WERI-Rb-1 (cell line): ENCODE results near the gene MYRIP.

ENCODE experiments used
- DNase-seq: peaks from one replicate; pipeline ENCODE4 v3.0.0-alpha.2; 2020
- H3K27ac ChIP-seq: fragments of 250-450 bp; sonication (Bioruptor Pico); 2 replicates; pipeline ENCODE4 v1.5.1; 2020; ENCODE audit warnings: mild to moderate bottlenecking, moderate library complexity
- H3K27me3 ChIP-seq: fragments of 250-450 bp; sonication (Bioruptor Pico); 2 replicates; pipeline ENCODE4 v1.5.1; 2021; ENCODE audit warnings: mild to moderate bottlenecking, low read depth, moderate library complexity; ENCODE audit not compliant: insufficient read depth, severe bottlenecking
- H3K36me3 ChIP-seq: fragments of 250-450 bp; sonication (Bioruptor Pico); 2 replicates; pipeline ENCODE4 v1.5.1; 2020; ENCODE audit warnings: mild to moderate bottlenecking, moderate library complexity
- H3K4me3 ChIP-seq: 2 replicates; pipeline ENCODE4 v1.5.1; 2011; ENCODE audit warnings: low read depth, mild to moderate bottlenecking, control low read depth, low read length
- H3K9me3 ChIP-seq: fragments of 250-450 bp; sonication (Bioruptor Pico); 2 replicates; pipeline ENCODE4 v1.5.1; 2021; ENCODE audit warnings: mild to moderate bottlenecking, moderate library complexity; ENCODE audit not compliant: severe bottlenecking
- CTCF ChIP-seq: IDR thresholded peaks from 2 replicates; pipeline ENCODE4 v1.5.1; 2011; ENCODE audit warnings: low read depth, mild to moderate bottlenecking, control low read depth, inconsistent platforms, low read length

Gene MYRIP

GRCh38 chr3:39869890-39870289, 60.5 kb downstream of the MYRIP start:
- no peak for TF ChIP-seq CTCF

GRCh38 chr3:39870706-39871105, 61.3 kb downstream of the MYRIP start:
- Histone ChIP-seq H3K4me3 (no peak overlapping the region), H3K36me3 (no peaks in the 10 kb centered on the region), H3K27me3 (no peaks in the 10 kb centered on the region), H3K9me3 (no peaks in the 10 kb centered on the region), H3K27ac (no peak overlapping the region)
- DNase-seq = no peak
- TF ChIP-seq CTCF = no peak

More at GRCh38 chr3:39869890-39870289, 60.5 kb downstream of the MYRIP start:
- Histone ChIP-seq H3K27me3 (no peaks in the 10 kb centered on the region), H3K27ac (no peak overlapping the region), H3K36me3 (no peaks in the 10 kb centered on the region), H3K4me3 (no peak overlapping the region), H3K9me3 (no peaks in the 10 kb centered on the region)
- DNase-seq = no peak

- no peak for TF ChIP-seq CTCF
- Histone ChIP-seq H3K9me3 (no peaks in the 10 kb centered on the region), H3K36me3 (no peaks in the 10 kb centered on the region), H3K27me3 (no peaks in the 10 kb centered on the region), H3K4me3 (no peak overlapping the region), H3K27ac (no peak overlapping the region)
- no peak for DNase-seq
Measured at GRCh38 chr3:39879581-39879980, 70.2 kb downstream of the MYRIP start.

GRCh38 chr3:39882111-39882510, 72.7 kb downstream of the MYRIP start:
- no peak for TF ChIP-seq CTCF
- Histone ChIP-seq H3K27ac (no peak overlapping the region), H3K4me3 (no peak overlapping the region), H3K36me3 (no peaks in the 10 kb centered on the region), H3K9me3 (no peaks in the 10 kb centered on the region), H3K27me3 (no peaks in the 10 kb centered on the region)
- no peak for DNase-seq

- Histone ChIP-seq H3K36me3 (no peaks in the 10 kb centered on the region), H3K4me3 (no peak overlapping the region), H3K9me3 (no peaks in the 10 kb centered on the region), H3K27ac (no peak overlapping the region), H3K27me3 (no peaks in the 10 kb centered on the region)
- DNase-seq = no peak
- no peak for TF ChIP-seq CTCF
Measured at GRCh38 chr3:39892068-39892467, 82.7 kb downstream of the MYRIP start.

- Histone ChIP-seq H3K36me3 (no peaks in the 10 kb centered on the region), H3K27ac (no peak overlapping the region), H3K4me3 (no peak overlapping the region), H3K9me3 (no peaks in the 10 kb centered on the region), H3K27me3 (no peaks in the 10 kb centered on the region)
- no peak for DNase-seq
- TF ChIP-seq CTCF = no peak
Measured at GRCh38 chr3:39896184-39896583, 86.8 kb downstream of the MYRIP start.
